ENCODE measurements around the gene PSG5. TPM values are rescaled to one million over a fixed set of nuclear protein-coding genes. Genes with fewer than 3 reads are reported as not detected.
"Not testable (repeated sequence)": the region's sequence is repeated elsewhere in the genome, so short reads cannot be mapped to it uniquely, and the experiment has no call there.

The PSG5 gene
- total RNA-seq, 1 experiment from 2014 or later: not detected

GRCh38 chr19:43221891-43222290 lies 35.6 kb upstream of the PSG5 start:
- intact Hi-C loops (cut with micrococcal nuclease); H3K27me3 Mint-ChIP-seq (ENCODE audit: insufficient read depth, unreplicated experiment); H3K9me3 Mint-ChIP-seq (ENCODE audit: unreplicated experiment); BruUV-seq (replicated peaks); H3K27ac Mint-ChIP-seq (ENCODE audit: low read depth, unreplicated experiment); H3K4me3 Mint-ChIP-seq (ENCODE audit: unreplicated experiment); DNase-seq (ENCODE audit: unreplicated experiment); POLR2A ChIA-PET; H3K36me3 Mint-ChIP-seq (ENCODE audit: insufficient read depth, unreplicated experiment); H3K4me1 Mint-ChIP-seq (ENCODE audit: insufficient read depth, unreplicated experiment): not testable (repeated sequence)
- CTCF ChIA-PET: interaction anchor here (0.6 kb wide), 1 partner anchor 205 kb away, joined by 5 read pairs; no protein-coding TSS in a partner anchor

- CTCF ChIA-PET; H3K27ac Mint-ChIP-seq (ENCODE audit: low read depth, unreplicated experiment); DNase-seq (ENCODE audit: unreplicated experiment); H3K9me3 Mint-ChIP-seq (ENCODE audit: unreplicated experiment); H3K4me3 Mint-ChIP-seq (ENCODE audit: unreplicated experiment); BruUV-seq (replicated peaks); intact Hi-C loops (cut with micrococcal nuclease); POLR2A ChIA-PET; H3K27me3 Mint-ChIP-seq (ENCODE audit: insufficient read depth, unreplicated experiment); H3K4me1 Mint-ChIP-seq (ENCODE audit: insufficient read depth, unreplicated experiment); H3K36me3 Mint-ChIP-seq (ENCODE audit: insufficient read depth, unreplicated experiment): not testable (repeated sequence)
These were observed 32.8 kb upstream of the PSG5 start for GRCh38 chr19:43219136-43219535.

- H3K36me3 Mint-ChIP-seq (ENCODE audit: insufficient read depth, unreplicated experiment); intact Hi-C loops (cut with micrococcal nuclease); H3K4me1 Mint-ChIP-seq (ENCODE audit: insufficient read depth, unreplicated experiment); BruUV-seq (replicated peaks); H3K4me3 Mint-ChIP-seq (ENCODE audit: unreplicated experiment); H3K9me3 Mint-ChIP-seq (ENCODE audit: unreplicated experiment); H3K27me3 Mint-ChIP-seq (ENCODE audit: insufficient read depth, unreplicated experiment); DNase-seq (ENCODE audit: unreplicated experiment); H3K27ac Mint-ChIP-seq (ENCODE audit: low read depth, unreplicated experiment); POLR2A ChIA-PET: not testable (repeated sequence)
- CTCF ChIA-PET: interaction anchor here (0.5 kb wide), 1 partner anchor 111 kb away, joined by 3 read pairs; no protein-coding TSS in a partner anchor
These were observed 29.5 kb upstream of the PSG5 start for GRCh38 chr19:43215881-43216280.

- no peak for TF ChIP-seq CTCF (IDR thresholded peaks at IDR 0.05; ENCODE audit: unreplicated experiment)
- Mint-ChIP-seq H3K9me3 (ENCODE audit: unreplicated experiment) (no peaks in the 10 kb centered on the region), H3K27me3 (ENCODE audit: insufficient read depth, unreplicated experiment) (no peaks in the 10 kb centered on the region), H3K27ac (ENCODE audit: low read depth, unreplicated experiment) (no peak overlapping the region), H3K4me1 (ENCODE audit: insufficient read depth, unreplicated experiment) (peaks cover 3% of the 10 kb centered on the region), H3K4me3 (ENCODE audit: unreplicated experiment) (no peak overlapping the region), H3K36me3 (ENCODE audit: insufficient read depth, unreplicated experiment) (no peaks in the 10 kb centered on the region)
- DNase-seq (ENCODE audit: unreplicated experiment): no peak
- intact Hi-C loops (cut with micrococcal nuclease): loop anchor here (10.0 kb wide), 1 partner anchor 413 kb away; no protein-coding TSS in a partner anchor
- ChIA-PET CTCF (interaction anchor here (0.6 to 4.6 kb wide), 8 partner anchors 16 to 749 kb away, joined by 3 to 39 read pairs (median 4); no protein-coding TSS in a partner anchor), POLR2A (interaction anchor here (0.7 kb wide), 1 partner anchor 30 kb away, joined by 3 read pairs; no protein-coding TSS in a partner anchor)
- BruUV-seq (replicated peaks): no TSS peak
These were observed 21.7 kb upstream of the PSG5 start for GRCh38 chr19:43207991-43208390.

- intact Hi-C loops (cut with micrococcal nuclease): loop anchor here (10.0 kb wide), 1 partner anchor 412 kb away; no protein-coding TSS in a partner anchor
- CTCF ChIA-PET: interaction anchor here (0.5 to 4.6 kb wide), 11 partner anchors 11 to 748 kb away, joined by 3 to 39 read pairs (median 4); no protein-coding TSS in a partner anchor
- BruUV-seq (replicated peaks); H3K36me3 Mint-ChIP-seq (ENCODE audit: insufficient read depth, unreplicated experiment); H3K4me3 Mint-ChIP-seq (ENCODE audit: unreplicated experiment); H3K9me3 Mint-ChIP-seq (ENCODE audit: unreplicated experiment); POLR2A ChIA-PET; H3K27me3 Mint-ChIP-seq (ENCODE audit: insufficient read depth, unreplicated experiment); H3K27ac Mint-ChIP-seq (ENCODE audit: low read depth, unreplicated experiment): not testable (repeated sequence)
- peaks cover 12% of the 10 kb centered on the region for H3K4me1 Mint-ChIP-seq (ENCODE audit: insufficient read depth, unreplicated experiment)
- DNase-seq (ENCODE audit: unreplicated experiment): peak; percentile 32
- peak; percentile 77 for TF ChIP-seq CTCF (IDR thresholded peaks at IDR 0.05; ENCODE audit: unreplicated experiment)
These were observed 20.8 kb upstream of the PSG5 start for GRCh38 chr19:43207174-43207573.

- BruUV-seq (replicated peaks); DNase-seq (ENCODE audit: unreplicated experiment); H3K36me3 Mint-ChIP-seq (ENCODE audit: insufficient read depth, unreplicated experiment); H3K4me3 Mint-ChIP-seq (ENCODE audit: unreplicated experiment); H3K27me3 Mint-ChIP-seq (ENCODE audit: insufficient read depth, unreplicated experiment); H3K9me3 Mint-ChIP-seq (ENCODE audit: unreplicated experiment): not testable (repeated sequence)
- intact Hi-C loops (cut with micrococcal nuclease): loop anchor here (10.0 kb wide), 1 partner anchor 411 kb away; no protein-coding TSS in a partner anchor
- ChIA-PET POLR2A (interaction anchor here (0.9 kb wide), 1 partner anchor 76 kb away, joined by 5 read pairs; no protein-coding TSS in a partner anchor), CTCF (interaction anchor here (0.7 to 4.6 kb wide), 6 partner anchors 13 to 272 kb away, joined by 3 to 39 read pairs (median 5); no protein-coding TSS in a partner anchor)
- H3K4me1 Mint-ChIP-seq (ENCODE audit: insufficient read depth, unreplicated experiment): peaks cover 27% of the 10 kb centered on the region
- peak within 1 kb of the TSS; percentile 81 for H3K27ac Mint-ChIP-seq (ENCODE audit: low read depth, unreplicated experiment)
These were observed 19.3 kb upstream of the PSG5 start, which contains the start of gene PSG4 for GRCh38 chr19:43205471-43206105. Gene PSG4, minus strand, starts transcription at chr19:43205638. Its CDS starts 102 bp downstream, at chr19:43205536.

- CTCF ChIA-PET: interaction anchor here (1.2 kb wide), 1 partner anchor 100 kb away, joined by 3 read pairs; no protein-coding TSS in a partner anchor
- intact Hi-C loops (cut with micrococcal nuclease): loop anchor here (10.0 kb wide), 1 partner anchor 409 kb away; no protein-coding TSS in a partner anchor
- H3K4me3 Mint-ChIP-seq (ENCODE audit: unreplicated experiment); H3K27me3 Mint-ChIP-seq (ENCODE audit: insufficient read depth, unreplicated experiment); H3K36me3 Mint-ChIP-seq (ENCODE audit: insufficient read depth, unreplicated experiment); POLR2A ChIA-PET; H3K27ac Mint-ChIP-seq (ENCODE audit: low read depth, unreplicated experiment); H3K9me3 Mint-ChIP-seq (ENCODE audit: unreplicated experiment); BruUV-seq (replicated peaks); DNase-seq (ENCODE audit: unreplicated experiment): not testable (repeated sequence)
- H3K4me1 Mint-ChIP-seq (ENCODE audit: insufficient read depth, unreplicated experiment): peaks cover 27% of the 10 kb centered on the region
These were observed 17.3 kb upstream of the PSG5 start for GRCh38 chr19:43203611-43204010.
